HG03175 (cell line): ENCODE measurements around the gene WNT2.
"Not testable (repeated sequence)": the region's sequence is repeated elsewhere in the genome, so short reads cannot be mapped to it uniquely, and the experiment has no call there.

Experiments
- ATAC-seq: cut with Tn5 transposase; IDR thresholded peaks from one replicate; pipeline ENCODE4 v1.9.1; 2021; ENCODE audit warnings: mild to moderate bottlenecking, moderate library complexity; ENCODE audit not compliant: unreplicated experiment

Gene WNT2

GRCh38 chr7:117312593-117313580 is 10.0 kb downstream of the WNT2 start:
- ATAC-seq: no peak

- ATAC-seq: no peak
Measured at GRCh38 chr7:117308891-117309290, 14.0 kb downstream of the WNT2 start.

- ATAC-seq: no peak
Measured at GRCh38 chr7:117302396-117302795, 20.5 kb downstream of the WNT2 start.

- ATAC-seq: not testable (repeated sequence)
Measured at GRCh38 chr7:117300506-117300905, 22.4 kb downstream of the WNT2 start.

GRCh38 chr7:117297606-117298005 is 25.3 kb downstream of the WNT2 start:
- no peak for ATAC-seq

- no peak for ATAC-seq
Measured at GRCh38 chr7:117296066-117296465, 26.8 kb downstream of the WNT2 start.

GRCh38 chr7:117285826-117286225 is 37.0 kb downstream of the WNT2 start:
- no peak for ATAC-seq

GRCh38 chr7:117284692-117285091 is 38.2 kb downstream of the WNT2 start:
- ATAC-seq: no peak

GRCh38 chr7:117283779-117284178 is 39.1 kb downstream of the WNT2 start:
- ATAC-seq: no peak

- ATAC-seq: no peak
Measured at GRCh38 chr7:117283371-117283770, 39.5 kb downstream of the WNT2 start.

- ATAC-seq: no peak
Measured at GRCh38 chr7:117282239-117282812, 40.5 kb downstream of the WNT2 start.

- ATAC-seq: no peak
Measured at GRCh38 chr7:117281562-117281961, 41.3 kb downstream of the WNT2 start.

GRCh38 chr7:117279931-117280557 is 42.8 kb downstream of the WNT2 start:
- ATAC-seq: no peak

GRCh38 chr7:117279203-117279602 is 43.7 kb downstream of the WNT2 start:
- no peak for ATAC-seq

- no peak for ATAC-seq
Measured at GRCh38 chr7:117278040-117278439, 44.8 kb downstream of the WNT2 start.

GRCh38 chr7:117277576-117277975 is 45.3 kb downstream of the WNT2 start:
- ATAC-seq: no peak

GRCh38 chr7:117274951-117275350 is 47.9 kb downstream of the WNT2 start:
- no peak for ATAC-seq

- no peak for ATAC-seq
Measured at GRCh38 chr7:117273814-117274225, 49.0 kb downstream of the WNT2 start.

GRCh38 chr7:117273325-117273724 is 49.5 kb downstream of the WNT2 start:
- ATAC-seq: no peak

GRCh38 chr7:117272017-117272759 is 50.7 kb downstream of the WNT2 start:
- no peak for ATAC-seq

GRCh38 chr7:117271566-117271965 is 51.3 kb downstream of the WNT2 start:
- no peak for ATAC-seq
